GM18502 (cell line): ENCODE data around the gene PRPF31.
"Not testable (repeated sequence)": the region's sequence is repeated elsewhere in the genome, so short reads cannot be mapped to it uniquely, and the experiment has no call there.

Experiments used
- ATAC-seq: cut with Tn5 transposase; IDR thresholded peaks from one replicate; pipeline ENCODE4 v1.9.1; 2021; ENCODE audit warnings: mild to moderate bottlenecking; ENCODE audit not compliant: unreplicated experiment, poor library complexity

PRPF31 gene

GRCh38 chr19:54115109-54116063 lies at the start of gene PRPF31, which contains the start of gene TFPT:
TSS of gene PRPF31 (plus strand) at chr19:54115754. CDS start at chr19:54118279, 2,525 bp downstream.
TSS of gene TFPT (minus strand) at chr19:54115657. CDS start at chr19:54115269, 388 bp downstream.
- ATAC-seq, result peak; percentile 88

GRCh38 chr19:54069470-54069869 lies 46.1 kb upstream of the PRPF31 start:
- ATAC-seq, result no peak

DNA sequence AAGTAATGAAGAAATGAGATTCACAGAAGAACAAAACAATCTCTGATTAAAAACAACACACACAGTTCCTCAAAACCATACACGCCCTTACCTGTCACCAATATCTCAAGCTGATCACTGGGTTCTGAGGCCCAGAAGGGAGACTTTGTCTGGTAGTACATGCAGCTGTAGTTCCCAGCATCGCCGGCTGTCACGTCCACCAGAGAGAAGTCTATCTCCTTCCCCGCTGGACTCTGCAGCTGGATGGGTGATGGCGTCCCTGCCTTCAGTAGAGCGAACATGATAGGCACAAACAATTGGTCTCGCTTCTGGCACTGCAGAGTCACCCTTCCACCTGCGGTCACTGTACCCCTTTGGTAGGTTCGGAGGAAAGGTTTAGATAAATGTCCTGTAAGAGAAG lies 41.7 kb upstream of the PRPF31 start:
- ATAC-seq, result no peak

GRCh38 chr19:54074851-54075250 lies 40.7 kb upstream of the PRPF31 start:
- no peak for ATAC-seq

- no peak for ATAC-seq
Measured at GRCh38 chr19:54077334-54077733, 38.2 kb upstream of the PRPF31 start.

GRCh38 chr19:54081032-54081431 lies 34.5 kb upstream of the PRPF31 start, which contains the start of gene TARM1:
TSS of gene TARM1 (minus strand) at chr19:54081365. CDS start at chr19:54081340, 25 bp downstream.
- no peak for ATAC-seq

GRCh38 chr19:54084410-54084809 lies 31.1 kb upstream of the PRPF31 start:
- no peak for ATAC-seq

- ATAC-seq, result no peak
Measured at GRCh38 chr19:54094426-54095000, 21.0 kb upstream of the PRPF31 start.

DNA sequence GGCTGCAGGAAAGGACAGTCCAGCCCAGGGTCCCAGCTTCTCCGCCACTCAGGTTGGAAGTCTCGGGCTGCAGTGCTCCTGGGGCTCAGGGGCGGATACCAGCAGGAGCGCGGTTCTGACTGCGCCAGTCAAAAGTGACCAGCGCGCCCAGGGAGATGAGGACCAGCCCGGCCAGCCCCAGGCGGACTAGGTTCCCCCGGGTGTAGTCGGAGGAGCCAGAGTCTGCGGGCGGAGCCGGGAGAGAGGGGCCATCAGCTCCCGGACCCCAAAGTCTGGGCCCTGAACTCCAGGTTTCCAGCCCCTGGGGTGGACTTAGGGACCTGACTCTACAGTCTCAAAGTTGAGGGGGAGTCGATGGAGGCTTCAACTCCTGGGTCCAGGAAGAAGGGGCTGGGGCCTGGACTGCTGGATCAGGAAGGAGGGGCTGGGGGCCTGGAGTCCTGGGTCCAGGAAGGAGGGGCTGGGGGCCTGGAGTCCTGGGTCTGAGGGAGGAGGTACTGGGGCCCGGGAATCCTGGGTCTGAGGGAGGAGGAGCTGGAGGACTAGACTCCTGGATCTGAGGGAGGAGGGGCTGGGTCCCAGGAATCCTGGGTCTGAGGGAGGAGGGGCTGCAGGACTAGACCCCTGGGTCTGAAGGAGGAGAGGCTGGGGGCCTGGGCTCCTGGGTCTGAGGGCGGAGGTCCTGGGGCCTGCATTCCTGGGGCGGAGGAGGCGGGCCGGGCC lies 20.3 kb upstream of the PRPF31 start:
- no peak for ATAC-seq

DNA sequence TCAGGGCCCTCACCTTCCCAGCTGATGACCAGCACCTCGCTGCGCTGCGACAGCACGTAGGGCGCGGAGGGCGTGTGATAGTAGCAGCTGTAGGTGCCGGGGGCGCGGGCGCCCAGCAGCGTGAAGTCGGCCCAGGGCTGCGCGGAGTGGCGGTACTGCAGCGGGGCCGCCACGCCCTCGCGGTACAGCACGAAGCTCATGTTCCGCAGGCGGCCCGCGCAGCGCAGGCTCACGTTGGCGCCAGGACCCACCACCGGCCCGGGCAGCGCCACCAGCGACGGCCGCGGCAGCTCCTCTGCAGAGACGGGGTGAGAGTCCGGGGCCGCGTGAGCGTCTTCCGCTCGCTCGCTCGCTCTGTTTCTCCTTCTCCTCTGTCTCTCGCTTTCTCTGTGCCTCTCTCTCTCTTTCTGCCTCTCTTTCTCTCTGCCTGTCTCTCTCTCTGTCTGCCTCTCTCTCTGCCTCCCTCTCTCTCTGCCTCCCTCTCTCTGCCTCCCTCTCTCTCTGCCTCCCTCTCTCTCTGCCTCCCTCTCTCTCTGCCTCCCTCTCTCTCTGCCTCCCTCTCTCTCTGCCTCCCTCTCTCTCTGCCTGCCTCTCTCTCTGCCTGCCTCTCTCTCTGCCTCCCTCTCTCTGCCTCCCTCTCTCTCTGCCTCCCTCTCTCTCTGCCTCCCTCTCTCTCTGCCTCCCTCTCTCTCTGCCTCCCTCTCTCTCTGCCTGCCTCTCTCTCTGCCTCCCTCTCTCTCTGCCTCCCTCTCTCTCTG lies 19.5 kb upstream of the PRPF31 start:
- not testable (repeated sequence) for ATAC-seq

DNA sequence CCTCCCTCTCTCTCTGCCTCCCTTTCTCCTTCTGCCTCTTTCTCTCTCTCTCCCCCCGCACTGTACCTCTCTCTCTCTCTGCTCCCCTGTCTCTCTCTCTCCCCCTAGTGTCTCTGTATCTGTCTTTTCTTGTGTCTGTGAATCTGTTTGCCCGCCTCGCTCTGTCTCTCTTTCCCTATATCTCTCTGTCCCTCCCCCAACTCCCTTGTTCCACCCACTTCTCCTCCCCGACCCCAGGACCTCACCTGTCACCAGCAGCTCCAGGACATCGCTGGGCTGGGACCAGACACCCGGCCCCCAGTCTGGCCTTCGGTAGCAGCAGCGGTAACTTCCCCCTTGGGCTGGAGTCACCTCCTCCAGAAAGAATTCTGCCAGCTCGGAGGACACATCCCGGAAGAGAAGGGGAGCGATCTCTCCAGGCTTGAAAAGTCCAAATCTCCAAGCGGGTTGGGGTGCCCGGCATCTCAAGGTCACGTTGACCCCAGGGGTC lies 18.9 kb upstream of the PRPF31 start:
- no peak for ATAC-seq

GRCh38 chr19:54099190-54099902 lies 16.2 kb upstream of the PRPF31 start:
- no peak for ATAC-seq

DNA sequence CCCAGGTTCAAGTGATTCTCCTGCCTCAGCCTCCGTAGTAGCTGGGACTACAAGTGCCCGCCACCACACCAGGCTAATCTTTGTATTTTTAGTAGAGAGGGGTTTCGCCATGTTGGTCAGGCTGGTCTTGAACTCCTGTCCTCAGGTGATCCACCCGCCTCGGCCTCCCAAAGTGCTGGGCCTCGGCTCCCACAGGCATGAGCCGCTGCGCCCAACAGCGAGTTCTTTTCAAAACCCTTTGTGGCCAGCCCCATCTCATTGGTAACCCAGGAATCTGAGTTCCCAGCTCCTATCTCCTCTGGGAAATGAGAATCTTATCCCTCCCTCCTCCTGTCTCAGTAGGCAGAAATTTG lies 15.7 kb upstream of the PRPF31 start:
- not testable (repeated sequence) for ATAC-seq

- ATAC-seq, result no peak
Measured at GRCh38 chr19:54100561-54100960, 15.0 kb upstream of the PRPF31 start, which contains the start of gene OSCAR. TSS of gene OSCAR (minus strand) at chr19:54100803. CDS start at chr19:54100792, 11 bp downstream.

GRCh38 chr19:54102421-54103169 lies 13.0 kb upstream of the PRPF31 start, which contains the start of gene NDUFA3:
TSS of gene NDUFA3 (plus strand) at chr19:54102855. CDS start at chr19:54102879, 24 bp downstream.
- ATAC-seq, result peak; percentile 97

DNA sequence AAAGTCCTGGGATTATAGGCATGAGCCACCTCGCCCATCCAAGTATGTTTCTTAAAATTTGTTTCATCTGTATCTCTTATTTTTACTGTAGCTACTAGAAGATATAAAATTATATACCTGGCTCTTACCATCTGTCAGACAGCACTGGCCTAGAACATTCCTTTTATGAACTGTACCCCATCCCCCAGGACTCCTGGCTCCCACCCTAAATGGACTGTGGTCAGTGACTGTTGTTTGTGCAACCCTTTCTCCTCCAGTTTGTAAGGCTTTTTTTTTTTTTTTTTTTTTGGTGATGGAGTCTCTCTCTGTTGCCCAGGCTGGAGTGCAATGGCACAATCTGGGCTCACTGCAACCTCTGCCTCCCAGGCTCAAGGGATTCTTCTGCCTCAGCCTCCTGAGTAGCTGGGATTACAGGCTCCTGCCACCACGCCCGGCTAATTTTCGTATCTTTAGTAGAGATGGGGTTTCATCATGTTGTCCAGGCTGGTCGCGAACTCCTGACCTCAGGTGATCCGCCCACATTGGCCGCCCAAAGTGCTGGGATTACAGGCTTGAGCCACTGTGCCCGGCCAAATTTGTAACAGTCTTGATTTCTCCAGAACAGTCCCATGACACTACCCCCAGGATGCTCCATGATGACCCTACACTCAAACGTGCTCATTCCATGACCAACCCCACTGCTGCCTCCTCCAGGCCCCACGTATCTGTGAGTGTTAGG lies 10.4 kb upstream of the PRPF31 start:
- ATAC-seq, result no peak

DNA sequence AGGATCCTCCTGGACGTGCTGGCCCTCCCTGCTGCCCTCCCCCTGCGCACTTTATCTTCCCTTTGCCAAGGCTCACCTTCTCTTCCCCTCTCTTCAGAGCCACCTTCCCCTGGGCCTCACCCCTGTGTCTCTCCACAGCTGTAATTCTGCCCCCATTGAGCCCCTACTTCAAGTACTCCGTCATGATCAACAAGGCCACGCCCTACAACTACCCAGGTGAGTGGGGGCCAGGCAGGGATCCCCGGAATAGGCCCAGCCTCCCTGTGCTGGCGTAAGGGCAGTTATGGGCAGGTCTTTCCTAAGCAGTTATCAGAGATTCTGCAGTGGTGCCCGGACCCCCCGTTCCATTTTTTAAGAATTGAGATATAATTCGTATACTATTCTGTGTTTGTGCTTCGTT lies 9.8 kb upstream of the PRPF31 start:
- ATAC-seq, result no peak

DNA sequence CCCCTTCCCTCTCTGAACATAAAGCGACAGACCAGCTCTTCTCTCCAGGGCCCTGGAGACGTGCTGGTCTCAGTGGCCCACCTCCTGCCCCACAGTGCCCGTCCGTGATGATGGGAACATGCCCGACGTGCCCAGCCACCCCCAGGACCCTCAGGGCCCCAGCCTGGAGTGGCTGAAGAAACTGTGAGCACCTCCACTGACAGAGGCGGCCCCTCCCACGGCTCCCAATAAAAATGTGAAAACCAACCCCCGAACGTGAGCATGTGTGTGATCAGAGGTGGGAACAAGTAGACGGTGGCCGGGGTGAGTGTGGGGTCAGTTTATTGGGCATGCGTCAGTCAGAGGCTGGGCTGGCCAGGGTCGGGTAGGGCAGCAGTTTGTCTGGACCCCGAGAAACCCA lies 8.8 kb upstream of the PRPF31 start:
- ATAC-seq, result no peak
